GM12874 (cell line): Measurements from ENCODE around the gene FOSB.

Experiments
- TF ChIP-seq, protein P1 (sequence below): IDR thresholded peaks from 2 replicates; pipeline ENCODE4 v1.5.1; 2011; ENCODE audit warnings: low read depth, mild to moderate bottlenecking, control low read depth, low read length, moderate library complexity; ENCODE audit not compliant: insufficient read depth

The FOSB gene

DNA sequence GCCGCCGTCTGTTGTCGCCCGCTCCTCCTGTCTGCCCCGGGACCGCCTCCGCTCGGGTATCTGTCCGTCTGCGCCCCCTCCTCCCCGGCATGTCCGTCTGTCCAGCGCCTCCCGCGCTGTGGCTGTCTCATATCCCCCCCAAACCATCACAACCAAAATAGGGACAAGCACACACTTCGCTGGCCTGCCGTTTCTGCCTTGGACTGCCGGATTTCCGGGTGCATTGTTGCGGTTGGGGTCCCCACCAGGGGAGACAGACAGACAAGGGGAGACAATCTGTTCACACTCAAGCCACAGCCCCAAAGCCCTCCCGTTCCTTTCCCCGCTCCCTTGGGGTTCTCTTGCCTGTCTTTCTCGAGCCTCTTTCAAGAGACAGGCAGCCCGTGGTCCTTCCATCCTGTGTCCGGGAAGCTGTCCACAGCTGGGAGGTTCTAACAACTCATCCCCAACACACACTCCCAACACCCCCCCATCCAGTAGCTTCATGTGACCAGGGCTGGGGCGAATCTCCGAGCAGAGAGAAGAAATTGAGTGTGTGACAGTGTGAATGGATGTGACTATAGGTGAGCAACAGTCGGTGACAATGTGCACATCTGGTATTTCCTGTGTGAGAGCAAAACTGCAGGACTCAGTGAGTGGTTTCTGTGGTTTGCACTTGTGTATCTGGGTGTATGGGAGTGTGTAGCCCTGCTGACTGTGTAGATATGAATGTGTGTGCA, 16.5 kb upstream of the FOSB start:
- TF ChIP-seq, protein P1, sequence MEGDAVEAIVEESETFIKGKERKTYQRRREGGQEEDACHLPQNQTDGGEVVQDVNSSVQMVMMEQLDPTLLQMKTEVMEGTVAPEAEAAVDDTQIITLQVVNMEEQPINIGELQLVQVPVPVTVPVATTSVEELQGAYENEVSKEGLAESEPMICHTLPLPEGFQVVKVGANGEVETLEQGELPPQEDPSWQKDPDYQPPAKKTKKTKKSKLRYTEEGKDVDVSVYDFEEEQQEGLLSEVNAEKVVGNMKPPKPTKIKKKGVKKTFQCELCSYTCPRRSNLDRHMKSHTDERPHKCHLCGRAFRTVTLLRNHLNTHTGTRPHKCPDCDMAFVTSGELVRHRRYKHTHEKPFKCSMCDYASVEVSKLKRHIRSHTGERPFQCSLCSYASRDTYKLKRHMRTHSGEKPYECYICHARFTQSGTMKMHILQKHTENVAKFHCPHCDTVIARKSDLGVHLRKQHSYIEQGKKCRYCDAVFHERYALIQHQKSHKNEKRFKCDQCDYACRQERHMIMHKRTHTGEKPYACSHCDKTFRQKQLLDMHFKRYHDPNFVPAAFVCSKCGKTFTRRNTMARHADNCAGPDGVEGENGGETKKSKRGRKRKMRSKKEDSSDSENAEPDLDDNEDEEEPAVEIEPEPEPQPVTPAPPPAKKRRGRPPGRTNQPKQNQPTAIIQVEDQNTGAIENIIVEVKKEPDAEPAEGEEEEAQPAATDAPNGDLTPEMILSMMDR = no peak

DNA sequence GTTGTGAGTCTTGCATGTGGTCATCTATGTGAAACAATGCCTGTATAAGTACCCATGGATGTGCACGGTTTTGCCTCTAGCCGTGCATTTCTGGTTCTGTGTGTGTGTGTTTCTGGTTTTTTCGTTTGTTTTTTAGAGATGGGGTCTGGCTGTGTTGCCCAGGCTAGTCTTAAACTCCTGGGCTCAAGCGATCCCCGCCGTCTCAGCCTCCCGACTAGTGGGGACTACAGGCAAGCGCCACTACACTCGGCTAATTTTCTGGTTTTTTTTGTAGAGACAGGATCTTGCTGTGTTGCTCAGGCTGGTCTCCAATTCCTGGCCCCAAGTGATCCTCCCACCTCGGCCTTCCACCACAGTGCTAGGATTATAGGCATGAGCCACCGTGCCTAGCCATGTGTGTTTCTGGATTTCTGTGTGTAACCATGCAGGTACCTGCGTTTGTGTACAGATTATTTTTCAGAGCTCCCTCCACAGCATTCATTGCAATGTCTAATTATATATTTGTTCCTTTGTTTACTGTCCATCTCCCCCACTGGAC, 15.9 kb upstream of the FOSB start:
- TF ChIP-seq, protein P1 = no peak

DNA sequence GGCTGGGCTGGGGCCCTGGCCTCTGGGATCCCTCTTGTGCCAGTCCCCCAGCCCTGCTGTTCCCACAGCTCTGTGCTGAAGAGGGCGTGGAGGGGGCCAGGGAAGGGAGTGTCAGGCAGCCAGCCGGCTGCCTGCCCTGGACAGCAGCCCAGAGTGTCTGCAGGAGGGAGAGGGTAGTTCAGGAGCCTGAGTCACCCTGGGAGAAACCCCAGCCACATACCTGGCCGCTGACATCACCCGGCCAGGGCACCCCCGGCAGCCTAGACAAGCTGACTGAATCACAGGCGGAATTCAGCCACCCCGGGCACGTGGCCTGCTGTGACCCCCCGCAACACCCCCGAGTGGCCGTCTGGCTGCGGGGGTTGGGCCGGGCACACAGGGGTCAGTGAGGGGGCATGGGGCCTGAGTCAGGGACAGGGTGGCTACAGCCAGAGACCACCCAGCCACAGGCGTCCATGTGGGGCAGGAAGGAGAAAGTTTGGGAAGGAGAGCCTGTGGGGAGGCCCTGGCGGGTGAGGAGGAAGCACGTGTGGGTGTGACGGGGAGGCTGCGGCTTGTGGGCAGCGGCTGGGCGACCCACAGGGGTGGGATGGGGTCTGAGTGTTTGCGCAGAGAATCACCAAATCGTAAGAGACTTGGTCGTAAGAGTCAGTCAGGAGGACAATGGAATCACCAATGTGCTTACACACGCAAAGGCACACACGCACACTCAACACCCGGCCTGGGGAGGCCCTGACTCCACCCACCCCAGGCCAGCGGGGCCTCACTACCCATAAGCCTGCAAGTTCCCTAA, 11.9 kb upstream of the FOSB start:
- TF ChIP-seq, protein P1 = no peak

DNA sequence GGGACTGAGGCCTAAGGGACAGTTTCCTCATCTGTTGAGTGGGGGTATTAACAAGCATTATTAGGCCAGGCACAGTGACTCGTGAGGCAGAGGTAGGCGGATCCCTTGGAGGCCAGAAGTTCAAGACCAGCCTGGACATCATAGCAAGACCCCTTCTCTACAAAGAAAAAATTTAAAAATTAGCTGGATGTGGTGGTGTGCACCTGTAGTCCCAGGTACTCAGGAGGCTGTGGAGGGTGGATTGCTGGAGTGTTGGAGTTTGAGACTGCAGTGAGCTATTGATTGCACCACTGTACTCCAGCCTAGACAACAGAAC, 11.3 kb upstream of the FOSB start:
- TF ChIP-seq, protein P1 = no peak

DNA sequence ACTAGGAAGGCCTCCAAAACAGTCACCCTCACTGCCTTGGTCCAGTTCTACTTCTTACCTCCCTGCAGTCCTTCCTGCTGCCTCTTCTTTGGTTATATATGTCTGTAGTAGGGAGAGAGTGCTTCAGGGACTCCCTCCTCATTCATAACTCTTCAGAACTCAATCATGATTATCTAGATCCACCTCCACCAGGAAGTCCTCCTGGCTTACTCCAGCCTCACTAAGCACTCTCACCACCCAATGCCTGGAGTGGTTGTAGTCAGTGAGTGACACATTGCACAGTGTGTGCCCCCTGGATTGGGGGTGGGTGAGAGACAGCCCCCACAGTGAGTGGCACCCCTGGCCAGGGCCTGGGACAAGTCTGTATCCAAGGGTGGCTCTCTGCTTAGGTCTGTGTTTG, 10.0 kb upstream of the FOSB start:
- TF ChIP-seq, protein P1 = no peak

DNA sequence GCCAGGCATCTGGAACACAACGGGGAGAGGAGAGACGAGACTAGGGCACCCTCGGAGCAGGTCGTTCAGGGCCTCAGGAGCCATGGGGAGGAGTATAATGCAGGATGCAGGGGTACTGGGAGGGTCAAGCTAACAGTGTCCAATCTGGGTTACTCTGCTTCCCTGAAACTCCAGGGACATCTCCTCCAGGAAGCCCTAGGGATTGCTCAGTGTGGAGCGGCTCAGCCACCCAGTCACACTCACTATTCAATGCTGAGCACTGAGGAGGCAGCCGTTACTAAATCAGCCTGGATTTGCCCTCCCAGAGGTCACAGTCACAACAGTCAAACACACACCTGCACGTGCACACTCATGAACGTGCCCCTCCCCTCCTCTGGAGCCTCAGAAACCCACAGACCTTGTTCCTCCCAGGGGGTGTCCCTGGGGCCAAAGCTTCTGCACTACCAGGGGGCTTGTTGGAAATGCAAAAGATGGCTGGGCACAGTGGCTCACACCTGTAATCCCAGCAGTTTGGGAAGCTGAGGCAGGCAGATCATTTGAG, 6.9 kb upstream of the FOSB start:
- TF ChIP-seq, protein P1 = no peak

DNA sequence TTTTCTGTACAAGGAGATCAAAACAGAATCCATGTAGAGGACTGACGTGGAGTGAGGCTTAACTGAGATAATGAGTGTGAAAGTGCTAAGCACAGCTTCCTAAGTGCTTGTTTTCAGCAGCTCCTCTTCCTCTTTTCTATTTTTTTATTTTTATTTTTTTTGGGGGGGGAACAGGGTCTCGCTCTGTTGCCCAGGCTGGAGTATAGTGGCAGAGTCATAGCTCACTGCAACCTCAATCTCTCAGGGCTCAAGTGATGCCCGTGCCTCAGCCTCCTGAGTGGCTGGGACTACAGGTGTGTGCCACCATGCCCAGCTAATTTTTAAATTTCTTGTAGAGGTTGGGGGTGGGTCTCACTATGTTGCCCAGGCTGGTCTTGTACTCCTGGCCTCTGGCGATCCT, 5.6 kb upstream of the FOSB start:
- TF ChIP-seq, protein P1 = no peak
